Stimulated activated CD8-positive, alpha-beta memory T cell treated with anti-CD3 and anti-CD28 coated beads, Interleukin-12 subunit alpha, Interleukin-12 subunit beta, amount 100 ng/mL, for 24 hours (primary cell): Measurements from ENCODE around the gene ASB15.
"Not testable (repeated sequence)": the region's sequence is repeated elsewhere in the genome, so short reads cannot be mapped to it uniquely, and the experiment has no call there.

Experiments used
- DNase-seq: peaks from one replicate; pipeline ENCODE4 v3.0.0-alpha.2; 2020; ENCODE audit errors: extremely low read depth

Gene ASB15

GRCh38 chr7:123598657-123599056, 3.0 kb upstream of the ASB15 start:
- DNase-seq: no peak

- DNase-seq: no peak
Observed at GRCh38 chr7:123599766-123600165, 1.9 kb upstream of the ASB15 start.

GRCh38 chr7:123600876-123601275, 745 bp upstream of the ASB15 start:
- DNase-seq: no peak

GRCh38 chr7:123602648-123603047, 1.0 kb downstream of the ASB15 start:
- no peak for DNase-seq

- DNase-seq: no peak
Observed at GRCh38 chr7:123604739-123605138, 3.1 kb downstream of the ASB15 start.

- DNase-seq: no peak
Observed at GRCh38 chr7:123607423-123607975, 5.9 kb downstream of the ASB15 start.

- DNase-seq: no peak
Observed at GRCh38 chr7:123608991-123609882, 7.6 kb downstream of the ASB15 start.

GRCh38 chr7:123609883-123610239, 8.2 kb downstream of the ASB15 start:
- DNase-seq: no peak

GRCh38 chr7:123612024-123612423, 10.4 kb downstream of the ASB15 start:
- no peak for DNase-seq

- no peak for DNase-seq
Observed at GRCh38 chr7:123615344-123615743, 13.7 kb downstream of the ASB15 start.

GRCh38 chr7:123616223-123616622, 14.6 kb downstream of the ASB15 start:
- DNase-seq: no peak

GRCh38 chr7:123621707-123622106, 20.1 kb downstream of the ASB15 start:
- DNase-seq: no peak

- DNase-seq: no peak
Observed at GRCh38 chr7:123622660-123623386, 21.2 kb downstream of the ASB15 start.

- DNase-seq: peak; percentile 3
Observed at GRCh38 chr7:123624527-123625183, 23.0 kb downstream of the ASB15 start.

- DNase-seq: no peak
Observed at GRCh38 chr7:123625254-123625653, 23.6 kb downstream of the ASB15 start.

- DNase-seq: no peak
Observed at GRCh38 chr7:123627851-123628250, 26.2 kb downstream of the ASB15 start.

GRCh38 chr7:123628829-123629228, 27.2 kb downstream of the ASB15 start:
- no peak for DNase-seq

- DNase-seq: no peak
Observed at GRCh38 chr7:123629281-123629680, 27.7 kb downstream of the ASB15 start.

GRCh38 chr7:123632808-123633207, 31.2 kb downstream of the ASB15 start:
- no peak for DNase-seq

- no peak for DNase-seq
Observed at GRCh38 chr7:123633553-123633952, 31.9 kb downstream of the ASB15 start.

- DNase-seq: not testable (repeated sequence)
Observed at GRCh38 chr7:123634011-123634573, 32.5 kb downstream of the ASB15 start.
